GM18907 (cell line): ENCODE results near the gene RABGEF1.
"Not testable (repeated sequence)": the region's sequence is repeated elsewhere in the genome, so short reads cannot be mapped to it uniquely, and the experiment has no call there.

Experiments
- ATAC-seq: cut with Tn5 transposase; IDR thresholded peaks from one replicate; pipeline ENCODE4 v1.9.1; 2021; ENCODE audit warnings: mild to moderate bottlenecking, moderate library complexity; ENCODE audit not compliant: unreplicated experiment

RABGEF1 gene

DNA sequence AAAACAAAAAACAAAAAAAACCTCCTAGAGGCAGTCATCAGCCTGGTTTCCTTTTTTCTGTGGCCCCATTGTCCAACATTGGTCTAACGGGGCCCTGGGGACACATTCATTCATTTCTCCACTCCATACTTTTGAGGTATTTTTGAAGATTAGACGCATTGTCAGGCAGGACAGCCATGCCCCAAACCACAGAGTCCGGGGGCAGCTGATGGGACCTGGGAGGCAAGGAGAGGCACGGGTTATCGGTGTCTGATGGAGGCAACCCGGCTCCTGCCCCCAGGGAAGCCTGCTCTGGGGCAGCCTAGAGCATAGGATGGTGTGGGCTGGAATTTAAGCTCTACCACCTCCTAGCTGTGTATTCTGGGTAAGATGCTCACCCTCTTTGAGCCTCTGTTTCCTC is 6.5 kb upstream of the RABGEF1 start:
- ATAC-seq = no peak

- ATAC-seq = no peak
Observed at GRCh38 chr7:66735154-66735553, 5.4 kb upstream of the RABGEF1 start.

- no peak for ATAC-seq
Observed at GRCh38 chr7:66735850-66736249, 4.7 kb upstream of the RABGEF1 start.

DNA sequence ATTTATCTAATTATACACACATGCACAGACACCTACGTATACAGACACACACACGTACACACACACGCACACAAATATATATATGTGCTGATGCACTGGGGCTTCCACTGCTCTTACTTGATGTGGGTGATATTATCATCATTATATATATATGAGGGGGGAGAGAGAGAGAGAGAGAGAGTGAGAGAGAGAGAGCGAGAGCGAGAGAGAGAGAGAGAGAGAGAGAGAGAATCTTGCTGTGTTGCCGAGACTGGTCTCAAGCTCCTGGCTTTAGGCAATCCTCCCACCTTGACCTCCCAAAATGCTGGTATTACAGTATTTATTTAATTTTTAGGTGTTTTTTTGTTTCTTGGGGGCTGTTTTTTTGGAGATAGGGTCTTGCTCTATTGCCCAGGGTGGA is 3.6 kb upstream of the RABGEF1 start:
- ATAC-seq = no peak

DNA sequence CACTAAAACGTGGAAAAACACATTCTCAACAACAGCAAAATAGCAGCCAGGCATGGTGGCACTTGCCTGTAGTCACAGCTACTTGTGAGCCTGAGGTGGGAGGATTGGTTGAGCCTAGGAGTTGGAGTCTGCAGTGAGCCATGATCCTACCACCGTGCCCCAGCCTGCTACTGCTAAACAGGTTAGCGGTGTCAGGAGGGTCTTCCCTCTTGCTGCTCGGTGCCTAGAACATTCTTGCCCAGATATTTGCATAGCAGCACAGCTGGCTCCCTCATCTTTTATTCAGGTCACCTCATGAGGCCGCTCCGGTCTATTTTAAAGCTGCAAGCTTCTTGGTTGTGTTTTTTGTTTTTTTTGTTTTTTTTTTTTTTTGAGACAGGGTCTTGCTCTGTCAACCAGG is 2.9 kb upstream of the RABGEF1 start:
- no peak for ATAC-seq

- ATAC-seq = no peak
Observed at GRCh38 chr7:66739477-66739876, 1.1 kb upstream of the RABGEF1 start.

- peak; percentile 4 for ATAC-seq
Observed at GRCh38 chr7:66739953-66740301, 606 bp upstream of the RABGEF1 start.

DNA sequence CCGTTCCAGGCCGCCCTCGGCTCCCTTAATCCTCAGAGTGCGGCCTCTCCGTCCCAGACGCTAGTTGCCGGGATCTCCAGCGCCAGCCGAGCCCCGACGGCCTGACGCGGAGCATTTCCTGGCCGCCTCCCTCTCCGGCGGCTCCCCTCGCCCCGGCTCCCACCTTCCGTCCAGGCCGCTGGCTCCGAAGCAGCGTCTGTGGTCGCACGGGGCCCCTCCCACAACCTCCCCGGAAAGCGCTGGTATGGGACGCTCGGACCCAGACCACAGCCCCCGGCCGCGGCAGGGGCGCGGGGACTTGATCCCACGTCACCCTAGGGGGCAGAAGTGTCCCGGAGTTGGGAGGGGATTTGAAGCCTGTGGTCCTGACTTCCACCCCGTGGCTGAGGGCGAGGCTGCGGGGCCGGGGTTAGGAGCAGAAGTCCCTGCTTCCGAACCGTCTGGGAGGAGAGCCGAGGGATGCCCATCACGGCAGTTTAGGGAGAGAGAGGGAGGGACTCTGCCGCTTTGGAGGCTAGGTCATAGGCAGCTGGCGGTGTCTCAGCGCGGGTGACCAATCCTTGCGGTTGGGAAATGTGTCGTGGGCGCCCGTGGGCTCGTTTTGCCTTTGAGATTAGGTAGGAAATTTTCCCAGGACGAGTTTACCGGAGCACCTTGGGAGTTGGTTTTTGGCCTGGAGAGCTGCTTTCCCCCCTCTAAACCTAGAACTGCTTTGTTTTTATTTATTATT is 612 bp downstream of the RABGEF1 start:
- peak; percentile 54 for ATAC-seq

DNA sequence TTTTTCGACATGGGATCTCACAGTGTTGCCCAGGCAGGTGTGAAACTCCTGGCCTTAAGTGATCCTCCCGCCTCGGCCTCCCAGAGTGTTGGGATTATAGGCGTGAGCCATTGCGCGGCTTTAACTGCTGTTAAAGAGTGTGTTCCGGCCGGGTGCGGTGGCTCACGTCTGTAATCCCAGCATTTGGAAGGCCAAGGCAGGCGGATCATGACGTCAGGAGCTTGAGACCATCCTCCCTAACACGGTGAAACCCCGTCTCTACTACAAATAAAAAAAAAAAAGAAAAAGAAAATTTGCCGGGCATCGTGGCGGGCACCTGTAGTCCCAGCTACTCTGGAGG is 1.1 kb downstream of the RABGEF1 start:
- no peak for ATAC-seq

GRCh38 chr7:66742298-66742697 is 1.8 kb downstream of the RABGEF1 start:
- ATAC-seq = not testable (repeated sequence)

DNA sequence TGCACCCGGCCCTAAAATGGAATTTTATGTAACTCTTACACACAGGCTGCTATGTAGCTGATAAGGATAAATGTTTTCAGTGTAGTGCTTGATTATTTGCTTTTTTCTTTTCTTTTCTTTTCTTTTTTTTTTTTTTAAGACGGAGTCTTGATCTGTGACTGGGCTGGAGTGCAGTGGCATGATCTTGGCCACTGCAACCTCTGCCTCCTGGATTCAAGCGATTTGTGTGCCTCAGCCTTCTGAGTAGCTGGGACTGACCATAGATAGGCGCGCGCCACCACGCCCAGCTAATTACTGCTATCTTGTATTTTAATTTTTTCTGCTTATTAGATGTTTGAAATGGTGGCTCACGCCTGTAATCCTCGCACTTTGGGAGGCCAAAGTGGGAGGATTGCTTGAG is 3.4 kb downstream of the RABGEF1 start:
- ATAC-seq = no peak

GRCh38 chr7:66747385-66747784 is 6.9 kb downstream of the RABGEF1 start:
- ATAC-seq = no peak

DNA sequence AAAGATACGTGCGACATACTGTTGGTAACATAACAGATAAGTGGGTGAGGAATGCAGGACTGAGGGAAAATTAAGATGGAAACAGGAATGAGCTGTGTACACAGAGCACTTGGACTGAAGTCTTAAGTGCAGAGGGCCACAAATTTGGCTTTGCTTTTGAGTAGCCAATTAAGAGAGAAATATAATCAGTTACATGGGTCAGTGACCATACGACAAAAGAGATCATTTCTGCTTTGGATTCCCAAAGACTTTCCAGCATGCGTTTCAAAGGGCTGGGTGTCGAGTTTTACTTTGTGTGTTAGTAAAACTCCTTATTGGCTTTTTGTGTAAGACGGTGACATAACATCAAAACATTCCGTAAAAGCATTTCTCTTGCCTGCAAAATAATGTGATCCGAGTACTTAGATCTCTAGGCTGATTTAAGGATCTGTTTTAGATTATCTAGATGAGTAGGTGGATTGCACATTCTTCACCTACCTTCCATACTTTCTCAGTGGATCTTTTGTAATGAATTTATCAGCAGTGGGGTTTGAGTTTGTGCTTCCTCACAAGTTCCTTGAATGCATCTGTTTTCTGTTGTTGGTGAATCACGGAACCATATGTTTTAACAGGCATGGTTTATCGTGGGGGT is 7.5 kb downstream of the RABGEF1 start:
- no peak for ATAC-seq

DNA sequence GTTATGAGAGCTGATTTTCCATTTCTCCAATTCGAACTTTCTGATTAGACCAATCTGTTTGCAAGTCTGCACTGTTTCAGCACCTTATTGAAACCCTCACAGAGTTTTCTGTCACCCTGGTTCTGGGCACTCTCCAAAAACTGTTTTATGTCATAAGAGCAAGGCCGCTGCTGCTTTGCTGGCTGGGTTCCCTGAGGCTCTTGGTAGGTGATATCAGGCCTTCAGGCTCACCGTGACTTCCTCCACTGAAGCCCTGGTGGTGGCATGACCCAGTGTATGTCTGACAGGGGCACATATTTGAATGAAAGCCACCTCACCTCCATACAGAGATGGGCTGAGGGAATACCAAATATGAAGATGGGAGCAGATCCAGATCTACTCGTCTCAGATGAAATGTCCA is 8.3 kb downstream of the RABGEF1 start:
- no peak for ATAC-seq

DNA sequence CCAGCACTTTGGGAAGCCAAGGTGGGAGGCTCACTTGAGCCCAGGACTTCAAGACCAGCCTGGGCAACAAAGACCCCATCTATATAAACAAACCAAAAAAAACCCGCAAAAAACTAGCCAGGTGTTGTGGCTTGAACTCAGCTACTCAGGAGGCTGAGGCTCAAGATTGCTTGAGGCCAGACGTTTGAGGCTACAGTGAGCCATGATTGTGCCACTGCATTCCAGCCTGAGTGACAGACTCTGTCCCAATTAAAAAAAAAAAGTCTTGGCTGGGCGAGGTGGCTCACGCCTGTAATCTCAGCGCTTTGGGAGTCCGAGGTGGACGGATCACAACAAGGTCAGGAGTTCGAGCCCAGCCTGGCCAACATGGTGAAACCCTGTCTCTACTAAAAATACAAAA is 11.4 kb downstream of the RABGEF1 start:
- no peak for ATAC-seq

- no peak for ATAC-seq
Observed at GRCh38 chr7:66754541-66754940, 14.0 kb downstream of the RABGEF1 start.

DNA sequence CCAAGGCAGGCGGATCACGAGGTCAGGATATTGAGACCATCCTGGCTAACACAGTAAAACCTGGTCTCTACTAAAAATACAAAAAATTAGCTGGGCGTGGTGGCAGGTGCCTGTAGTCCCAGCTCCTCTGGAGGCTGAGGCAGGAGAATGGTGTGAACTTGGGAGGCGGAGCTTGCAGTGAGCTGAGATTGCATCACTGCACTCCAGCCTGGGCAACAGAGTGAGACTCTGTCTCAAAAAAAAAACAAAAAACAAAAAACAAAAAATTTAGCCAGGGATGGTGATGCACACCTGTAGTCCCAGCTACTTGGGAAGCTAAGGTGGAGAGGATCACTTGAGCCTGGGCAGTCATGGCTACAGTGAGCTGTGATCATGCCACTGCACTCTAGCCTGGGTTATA is 14.5 kb downstream of the RABGEF1 start:
- ATAC-seq = not testable (repeated sequence)

DNA sequence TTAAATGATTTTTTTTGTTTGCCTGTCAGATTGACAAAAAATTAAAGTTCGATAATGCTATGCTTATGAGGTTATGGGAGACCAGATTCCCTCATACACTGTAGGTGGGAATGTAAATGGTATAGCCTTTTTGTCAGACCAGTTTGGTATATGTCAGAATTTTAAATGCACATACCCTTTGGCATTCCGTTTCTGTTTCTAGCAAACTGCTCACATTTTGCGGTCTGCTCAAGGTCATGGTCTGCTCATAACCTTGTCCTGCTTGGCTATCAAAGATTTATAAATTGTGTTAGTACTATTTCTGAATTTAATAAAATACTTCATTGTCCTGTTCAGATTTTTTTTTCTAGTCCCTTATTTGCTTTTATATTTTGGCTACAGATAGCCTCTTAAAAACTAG is 15.7 kb downstream of the RABGEF1 start:
- not testable (repeated sequence) for ATAC-seq

- ATAC-seq = no peak
Observed at GRCh38 chr7:66756889-66757288, 16.4 kb downstream of the RABGEF1 start.

GRCh38 chr7:66757939-66758338 is 17.4 kb downstream of the RABGEF1 start:
- no peak for ATAC-seq

DNA sequence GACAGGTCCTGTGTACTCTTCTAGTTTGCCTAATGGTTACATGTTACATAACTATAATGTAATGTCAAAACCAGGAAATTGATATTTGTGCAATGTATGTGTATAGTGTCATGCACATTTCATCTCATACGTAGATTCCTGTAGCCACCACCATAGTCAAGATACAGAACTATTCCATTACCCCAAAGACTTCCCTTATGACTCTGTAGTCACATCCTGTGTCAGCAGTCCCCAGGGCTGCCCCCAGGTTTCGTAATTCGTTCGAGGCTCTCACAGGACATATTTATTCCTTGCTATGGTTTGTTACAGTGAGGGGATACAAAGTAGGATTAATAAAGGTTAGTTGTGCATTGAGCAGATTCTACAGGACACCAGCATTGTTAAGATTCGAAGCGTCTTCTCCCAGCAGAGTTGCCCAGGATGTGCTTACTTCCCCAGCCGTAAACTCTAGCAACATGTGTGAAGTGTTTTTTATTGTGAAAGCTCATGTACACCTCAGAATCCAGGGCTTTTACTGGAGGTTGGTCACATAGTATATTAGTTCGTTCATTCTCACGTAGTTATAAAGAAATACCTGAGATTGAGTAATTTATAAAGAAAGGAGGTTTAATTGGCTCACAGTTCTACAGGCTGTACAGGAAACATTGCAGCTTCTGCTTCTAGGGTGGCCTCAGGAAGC is 18.6 kb downstream of the RABGEF1 start:
- ATAC-seq = peak; percentile 92

- not testable (repeated sequence) for ATAC-seq
Observed at GRCh38 chr7:66763183-66763582, 22.6 kb downstream of the RABGEF1 start.
